HG03469 (cell line): ENCODE results near the gene ZG16B.

Experiments used
- ATAC-seq: cut with Tn5 transposase; IDR thresholded peaks from one replicate; pipeline ENCODE4 v1.9.1; 2021; ENCODE audit warnings: mild to moderate bottlenecking, moderate library complexity, moderate number of reproducible peaks; ENCODE audit not compliant: unreplicated experiment

ZG16B gene, protein sequence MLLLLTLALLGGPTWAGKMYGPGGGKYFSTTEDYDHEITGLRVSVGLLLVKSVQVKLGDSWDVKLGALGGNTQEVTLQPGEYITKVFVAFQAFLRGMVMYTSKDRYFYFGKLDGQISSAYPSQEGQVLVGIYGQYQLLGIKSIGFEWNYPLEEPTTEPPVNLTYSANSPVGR

DNA sequence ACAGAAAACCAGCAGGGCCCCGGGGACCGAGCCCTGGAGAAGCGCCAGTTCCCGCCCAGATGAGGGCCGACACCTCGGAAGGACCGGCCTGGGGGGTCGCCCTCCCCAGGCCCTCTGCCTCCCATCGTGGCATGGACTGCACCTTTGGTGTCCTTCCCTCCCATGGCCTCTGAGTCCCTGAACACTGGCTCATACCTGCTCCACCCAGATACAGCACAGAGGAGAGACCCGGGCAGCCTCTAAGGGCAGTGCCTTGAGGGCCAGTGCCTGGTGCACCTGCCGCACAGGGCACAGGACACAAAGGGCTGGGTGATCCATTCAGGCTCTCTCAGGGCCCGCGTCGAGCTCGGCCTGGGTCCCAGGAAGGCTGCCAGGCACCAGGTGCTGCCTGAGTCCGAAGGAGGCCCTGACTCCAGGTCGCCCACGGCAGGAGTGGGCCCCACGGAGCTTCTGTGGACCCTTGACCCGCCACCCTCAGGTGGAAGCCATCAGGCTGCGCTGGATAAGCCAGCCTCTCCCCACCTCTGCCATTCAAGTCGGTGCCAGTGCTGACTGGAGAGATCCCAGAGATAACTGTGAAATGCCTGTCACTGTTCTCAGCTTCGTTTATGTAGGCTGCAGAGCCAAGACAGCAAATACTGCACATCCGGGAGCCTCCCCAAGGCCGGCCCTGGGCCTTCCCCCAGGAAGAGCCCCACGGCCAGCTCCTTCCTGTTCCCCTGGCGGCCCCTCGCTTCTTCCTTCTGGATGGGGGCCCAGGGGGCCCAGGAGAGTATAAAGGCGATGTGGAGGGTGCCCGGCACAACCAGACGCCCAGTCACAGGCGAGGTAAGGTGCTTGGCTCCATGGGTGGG lies at the start of gene ZG16B:
Gene ZG16B, plus strand, starts transcription at position 803 of the 854 bp plus-strand sequence. CDS start 139 bp downstream, outside the sequence.
- ATAC-seq: no peak

DNA sequence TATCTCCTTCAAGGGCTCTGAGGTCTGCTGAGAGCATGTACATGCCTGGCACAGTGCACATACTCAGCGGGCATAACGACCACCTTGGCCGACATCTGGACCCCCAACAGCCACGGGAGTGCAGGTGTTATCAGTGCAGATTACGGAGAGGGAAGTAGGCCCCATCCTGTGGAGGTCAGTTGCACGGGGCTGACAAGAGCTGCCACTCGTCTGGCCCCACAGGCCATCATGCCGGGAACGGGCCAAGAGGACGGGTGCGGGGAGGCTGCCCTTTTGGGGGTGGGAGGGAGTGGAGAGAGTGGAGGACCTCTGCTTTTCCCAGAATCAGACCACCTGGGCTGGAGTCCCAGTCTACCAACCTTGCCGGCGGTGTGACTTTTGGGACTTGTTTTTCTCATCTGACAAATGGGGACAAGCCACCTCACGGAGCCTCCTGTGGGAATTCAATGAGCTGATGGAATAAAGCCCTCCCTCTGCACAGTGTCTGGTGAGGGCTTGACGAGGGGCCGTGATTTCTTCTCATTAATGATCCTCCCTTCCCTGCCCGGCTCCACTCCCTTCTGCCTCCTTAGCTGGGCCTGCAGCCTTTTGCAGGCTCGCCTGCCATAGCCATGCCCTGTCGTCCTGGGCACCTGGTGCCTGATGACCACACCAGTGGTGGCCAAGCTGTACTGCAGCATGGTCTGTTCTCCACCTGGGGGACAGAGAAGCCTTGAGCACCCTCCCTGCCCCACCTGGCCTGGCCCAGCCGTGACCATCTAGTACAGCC lies 47.3 kb upstream of the ZG16B start:
- ATAC-seq: no peak

- ATAC-seq: no peak
Measured at GRCh38 chr16:2783581-2784357, 46.3 kb upstream of the ZG16B start.

GRCh38 chr16:2784358-2785100 lies 45.6 kb upstream of the ZG16B start:
- no peak for ATAC-seq

DNA sequence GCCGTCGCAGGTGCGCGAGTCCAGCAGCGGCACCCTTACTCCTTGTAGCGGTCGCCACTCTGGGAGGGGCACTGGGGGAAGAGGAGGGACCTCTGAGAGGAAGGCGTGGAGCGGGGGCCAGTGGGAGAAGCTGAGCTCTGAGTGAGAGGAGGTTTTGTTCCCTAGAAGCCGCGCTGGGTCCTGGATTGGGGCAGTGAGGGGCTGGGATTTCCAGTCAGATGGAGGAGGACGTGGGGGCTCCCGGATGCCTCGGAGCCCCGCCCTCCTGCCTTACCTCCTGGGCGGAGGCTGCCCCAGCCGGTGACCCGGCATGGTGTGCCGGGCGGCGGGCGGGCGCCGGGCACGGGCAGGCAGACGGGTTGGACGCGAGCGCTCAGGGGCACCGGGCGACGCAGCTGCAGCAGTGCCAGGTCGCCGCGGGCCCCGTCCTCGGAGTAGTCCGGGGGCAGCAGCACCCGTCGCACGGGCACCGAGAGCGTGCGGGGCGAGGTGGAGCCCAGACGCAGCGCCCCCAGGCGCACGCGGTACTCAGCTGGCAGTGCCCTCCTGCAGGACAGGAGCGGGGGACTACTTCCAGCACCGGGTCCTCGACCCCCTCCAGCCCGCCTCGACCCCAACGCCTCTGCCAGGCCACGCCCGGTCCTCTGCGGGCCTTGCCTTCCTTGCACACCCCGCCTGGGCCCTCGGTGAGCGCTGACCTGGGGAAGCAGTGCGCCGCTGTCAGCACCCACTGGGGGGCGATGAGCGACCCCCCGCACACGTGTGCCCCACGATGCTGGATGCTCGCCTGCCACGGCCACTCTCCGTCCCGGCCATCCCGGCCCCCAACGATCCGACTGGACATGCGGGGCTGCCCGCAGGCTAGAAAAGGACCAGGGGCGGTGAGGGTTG lies 44.8 kb upstream of the ZG16B start:
- ATAC-seq: no peak

GRCh38 chr16:2786061-2786825 lies 43.9 kb upstream of the ZG16B start:
- no peak for ATAC-seq

- no peak for ATAC-seq
Measured at GRCh38 chr16:2786826-2787151, 43.3 kb upstream of the ZG16B start.

DNA sequence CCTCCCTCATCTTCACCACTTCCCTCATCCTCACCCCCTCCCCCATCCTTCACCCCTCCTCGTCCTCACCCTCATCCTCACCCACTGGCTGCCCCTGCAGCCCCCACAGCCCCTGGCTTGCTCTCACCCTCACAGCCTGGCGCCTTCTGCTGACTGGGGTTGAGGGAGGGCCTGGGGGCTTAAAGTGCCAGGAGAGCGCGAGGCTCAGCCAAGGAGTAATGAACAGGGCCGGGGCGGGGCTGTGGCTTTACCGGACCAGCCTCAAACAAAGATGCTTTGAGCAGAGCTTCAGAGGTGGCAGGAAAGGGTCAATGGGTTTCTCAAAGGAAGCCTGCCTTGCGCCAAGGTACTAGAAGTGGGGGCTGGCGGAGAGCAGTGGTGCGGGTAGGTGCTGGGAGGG lies 42.7 kb upstream of the ZG16B start, which contains the start of gene PRSS33:
Gene PRSS33, minus strand, starts transcription at position 155 of the 400 bp plus-strand sequence. CDS start 1,013 bp downstream, outside the sequence.
- ATAC-seq: no peak

- no peak for ATAC-seq
Measured at GRCh38 chr16:2787961-2788360, 42.1 kb upstream of the ZG16B start.

DNA sequence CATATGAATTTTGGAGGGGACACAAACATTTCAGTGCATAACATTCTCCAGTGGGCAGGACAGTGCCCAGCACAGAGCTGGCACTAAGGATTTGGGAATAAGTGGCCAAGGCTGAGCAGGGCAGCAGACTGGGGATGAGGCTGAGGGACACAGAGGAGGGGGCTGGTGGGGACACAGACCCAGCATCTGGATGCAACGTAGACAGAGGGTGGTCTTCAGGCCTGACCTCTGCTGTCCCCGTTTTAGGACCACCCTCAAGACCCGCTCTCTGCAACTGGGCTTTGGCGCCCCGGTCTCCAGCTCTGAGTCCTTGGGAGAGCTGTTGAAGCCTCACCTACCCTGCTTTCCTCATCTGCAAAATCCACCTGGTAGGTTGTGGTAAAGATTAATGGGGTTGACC lies 39.5 kb upstream of the ZG16B start:
- ATAC-seq: no peak

DNA sequence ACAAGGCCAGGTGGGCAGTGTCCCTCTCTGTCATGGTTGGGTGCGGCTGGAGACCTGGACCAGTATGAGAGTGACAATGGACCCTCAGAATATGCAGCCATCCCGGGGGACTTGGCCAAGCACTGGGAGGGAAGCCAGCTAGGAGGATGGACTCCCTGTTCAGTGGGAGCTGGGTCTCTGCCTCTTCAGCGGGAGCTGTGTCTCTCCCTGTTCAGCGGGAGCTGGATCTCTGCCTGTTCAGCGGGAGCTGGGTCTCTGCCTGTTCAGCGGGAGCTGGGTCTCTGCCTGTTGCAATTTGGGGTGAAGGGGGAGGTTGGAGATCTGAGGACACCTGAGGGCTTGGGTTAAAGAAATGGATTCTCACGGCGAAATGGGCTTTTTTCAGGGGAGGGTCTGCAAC lies 38.9 kb upstream of the ZG16B start:
- no peak for ATAC-seq

DNA sequence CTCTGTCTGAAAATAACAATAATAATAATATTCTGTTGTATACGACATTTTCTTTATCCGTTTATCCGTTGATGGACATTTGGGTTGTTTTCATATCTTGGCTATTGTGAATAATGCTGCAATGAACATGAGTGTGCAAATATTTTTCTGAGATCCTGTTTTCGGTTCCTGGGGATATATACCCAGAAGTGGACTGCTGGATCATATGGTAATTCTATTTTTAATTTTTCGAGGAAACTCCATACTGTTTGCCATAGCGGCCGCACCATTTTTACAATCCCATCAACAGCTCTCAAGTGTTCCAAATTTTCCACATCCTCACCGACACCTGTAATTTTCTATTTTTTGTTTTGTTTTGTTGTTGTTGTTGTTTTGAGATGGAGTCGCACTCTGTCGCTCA lies 37.2 kb upstream of the ZG16B start:
- ATAC-seq: no peak

- ATAC-seq: no peak
Measured at GRCh38 chr16:2795395-2796143, 34.5 kb upstream of the ZG16B start.

DNA sequence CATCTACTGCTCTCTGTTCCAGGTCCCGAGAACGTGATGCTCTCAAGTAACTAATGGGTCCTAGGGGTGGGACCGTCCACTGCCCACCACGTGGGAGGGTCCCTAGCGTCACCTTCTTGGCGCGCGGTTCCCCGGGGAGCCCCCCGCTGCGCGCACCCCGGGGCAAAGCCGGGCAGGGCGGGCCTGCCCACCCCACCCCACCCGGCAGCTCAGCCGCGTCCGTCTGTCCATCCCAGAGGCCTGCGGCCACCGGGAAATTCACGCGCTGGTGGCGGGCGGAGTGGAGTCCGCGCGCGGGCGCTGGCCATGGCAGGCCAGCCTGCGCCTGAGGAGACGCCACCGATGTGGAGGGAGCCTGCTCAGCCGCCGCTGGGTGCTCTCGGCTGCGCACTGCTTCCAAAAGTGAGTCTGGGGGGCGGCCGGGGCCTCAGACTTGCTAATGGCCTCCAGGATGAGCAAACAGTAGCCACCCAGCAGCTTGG lies 31.3 kb upstream of the ZG16B start:
- ATAC-seq: no peak

GRCh38 chr16:2799205-2799858 lies 30.8 kb upstream of the ZG16B start:
- no peak for ATAC-seq

DNA sequence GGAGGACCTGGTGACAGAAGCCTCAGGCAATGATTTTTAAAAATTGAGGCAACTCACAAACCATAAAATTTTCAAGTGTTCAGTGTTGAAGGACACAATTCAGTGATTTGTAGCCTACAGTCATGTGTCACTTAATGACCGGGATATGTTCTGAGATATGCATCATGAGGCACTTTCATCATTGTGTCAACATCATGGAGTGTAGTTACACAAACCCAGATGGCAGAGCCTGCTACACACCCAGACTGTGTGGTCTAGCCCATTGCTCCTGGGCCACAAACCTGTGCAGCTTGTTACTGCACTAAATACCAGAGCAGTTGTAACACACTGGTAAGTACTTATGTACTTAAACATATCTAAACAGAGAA lies 30.3 kb upstream of the ZG16B start:
- no peak for ATAC-seq

DNA sequence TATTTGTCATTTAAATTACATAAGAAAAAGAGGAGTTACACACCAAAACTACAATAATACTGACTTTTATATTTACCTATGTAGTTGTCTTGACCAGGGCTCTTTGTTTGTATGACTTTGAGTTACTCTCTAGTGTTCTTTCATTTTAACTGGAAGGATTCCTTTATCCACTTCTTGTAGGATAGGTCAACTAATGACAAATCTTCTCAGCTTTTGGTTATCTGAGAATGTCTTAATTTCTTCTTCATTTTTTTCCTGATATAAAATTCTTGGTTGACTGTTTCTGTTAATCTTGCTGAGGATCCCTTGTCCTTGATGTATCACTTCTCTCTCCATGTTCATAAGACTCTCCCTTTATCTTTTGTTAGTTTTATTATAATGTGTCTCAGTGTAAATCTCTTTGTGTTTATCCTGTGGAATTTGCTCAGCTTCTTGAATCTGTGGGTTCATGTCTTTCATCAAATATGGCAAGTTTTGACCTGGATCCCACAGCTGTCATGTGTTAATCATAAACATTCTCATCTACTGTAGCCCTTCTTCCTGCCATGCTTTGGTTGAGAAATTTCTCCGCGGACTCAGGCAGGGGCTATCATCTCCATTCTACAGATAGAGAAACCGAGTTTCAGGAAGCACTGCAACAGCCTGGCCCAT lies 26.4 kb upstream of the ZG16B start:
- ATAC-seq: no peak
